Measurements from ENCODE around the gene VPS37B.

Gene VPS37B

GRCh38 chr12:122851820-122852219 is 44.1 kb downstream of the VPS37B start:
- DNase-seq: no peak

- no peak for DNase-seq
These were observed 45.1 kb downstream of the VPS37B start for GRCh38 chr12:122850695-122851350.

- no peak for DNase-seq
These were observed 45.9 kb downstream of the VPS37B start for GRCh38 chr12:122850048-122850445.

- DNase-seq: no peak
These were observed 46.4 kb downstream of the VPS37B start for GRCh38 chr12:122849352-122850047.

- DNase-seq: no peak
These were observed 47.2 kb downstream of the VPS37B start for GRCh38 chr12:122848471-122849351.

GRCh38 chr12:122847921-122848421 is 48.0 kb downstream of the VPS37B start:
- DNase-seq: no peak

GRCh38 chr12:122847516-122847836 is 48.4 kb downstream of the VPS37B start:
- no peak for DNase-seq

GRCh38 chr12:122846622-122847515 is 49.1 kb downstream of the VPS37B start:
- DNase-seq: no peak

GRCh38 chr12:122845865-122846621 is 49.9 kb downstream of the VPS37B start:
- peak; percentile 69 for DNase-seq

- no peak for DNase-seq
These were observed 50.7 kb downstream of the VPS37B start for GRCh38 chr12:122845041-122845864.

- no peak for DNase-seq
These were observed 51.5 kb downstream of the VPS37B start for GRCh38 chr12:122844366-122844971.

GRCh38 chr12:122843455-122843854 is 52.5 kb downstream of the VPS37B start:
- DNase-seq: no peak

GRCh38 chr12:122842505-122843405 is 53.2 kb downstream of the VPS37B start:
- no peak for DNase-seq

- peak; percentile 69 for DNase-seq
These were observed 54.2 kb downstream of the VPS37B start for GRCh38 chr12:122841544-122842321.

GRCh38 chr12:122840580-122841513 is 55.1 kb downstream of the VPS37B start:
- no peak for DNase-seq

- DNase-seq: no peak
These were observed 55.9 kb downstream of the VPS37B start for GRCh38 chr12:122839907-122840554.

- no peak for DNase-seq
These were observed 57.1 kb downstream of the VPS37B start for GRCh38 chr12:122838841-122839240.
